SK-N-SH (cell line): ENCODE measurements around the gene ASAP2.

ENCODE experiments used
- CHD2 ChIP-seq: fragments of 150-350 bp; IDR thresholded peaks from 2 replicates; pipeline ENCODE4 v1.6.1; 2018; ENCODE audit warnings: low read length; ENCODE audit not compliant: partially characterized antibody
- CTCF ChIP-seq: fragments of 200-600 bp; sonication (generic); IDR thresholded peaks from 2 replicates; pipeline ENCODE4 v1.6.1; 2017; ENCODE audit warnings: antibody characterized with exemption, mild to moderate bottlenecking, moderate library complexity
- EP300 ChIP-seq, 2 experiments: IDR thresholded peaks; 2 replicates each; pipeline versions ENCODE4 v1.4.0 to v1.6.1; 2012; ENCODE audit warnings: borderline replicate concordance in 1 of 2, low read depth in 1 of 2, low read length in 1 of 2
- POLR2AphosphoS5 ChIP-seq: IDR thresholded peaks from 2 replicates; pipeline ENCODE4 v1.6.1; 2012; ENCODE audit warnings: low read depth, low read length
- SIN3A ChIP-seq: IDR thresholded peaks from 2 replicates; pipeline ENCODE4 v1.6.1; 2012; ENCODE audit warnings: low read depth, mild to moderate bottlenecking, low read length, moderate library complexity, borderline replicate concordance
- TCF12 ChIP-seq: IDR thresholded peaks from 2 replicates; pipeline ENCODE4 v1.4.0; 2012

GRCh38 chr2:9296559-9296958 is 89.9 kb downstream of the ASAP2 start:
- no peak for TF ChIP-seq CTCF
- no peak for TF ChIP-seq TCF12
- no peak for TF ChIP-seq EP300 (IDR thresholded peaks at IDR 0.05; ENCODE audit: borderline replicate concordance in 1 of 2, low read depth in 1 of 2, low read length in 1 of 2)
- TF ChIP-seq SIN3A = no peak
- TF ChIP-seq CHD2 = no peak
- no peak for TF ChIP-seq POLR2AphosphoS5
